Mucosa of stomach (tissue), 1 donor: ENCODE data around the gene PLET1.

Experiments
- H3K27me3 ChIP-seq: one replicate; pipeline ENCODE4 v1.7.0; 2013; ENCODE audit warnings: mild to moderate bottlenecking, low read length; ENCODE audit not compliant: control insufficient read depth, insufficient read depth
- H3K36me3 ChIP-seq: one replicate; pipeline ENCODE4 v1.7.0; 2013; ENCODE audit warnings: low read length; ENCODE audit not compliant: control insufficient read depth, insufficient read depth
- H3K4me1 ChIP-seq: one replicate; pipeline ENCODE4 v1.7.0; 2013; ENCODE audit warnings: mild to moderate bottlenecking, low read length; ENCODE audit not compliant: control insufficient read depth, insufficient read depth
- H3K4me3 ChIP-seq: one replicate; pipeline ENCODE4 v1.7.0; 2013; ENCODE audit warnings: low read length
- H3K9ac ChIP-seq: one replicate; pipeline ENCODE4 v1.7.0; 2013; ENCODE audit warnings: mild to moderate bottlenecking, low read length, moderate library complexity
- H3K9me3 ChIP-seq: one replicate; pipeline ENCODE4 v1.7.0; 2013; ENCODE audit warnings: mild to moderate bottlenecking, low read length, moderate library complexity; ENCODE audit not compliant: control insufficient read depth
- donor health status: Pancreatic carcinoma.

PLET1 gene

GRCh38 chr11:112294688-112295340 lies 34.2 kb upstream of the PLET1 start:
- Histone ChIP-seq H3K9ac (no peak overlapping the region), H3K27me3 (no peaks in the 10 kb centered on the region)

GRCh38 chr11:112293614-112294013 lies 33.0 kb upstream of the PLET1 start:
- Histone ChIP-seq H3K27me3 (no peaks in the 10 kb centered on the region), H3K4me3 (no peak overlapping the region), H3K9me3 (no peaks in the 10 kb centered on the region), H3K9ac (no peak overlapping the region), H3K36me3 (no peaks in the 10 kb centered on the region), H3K4me1 (peaks cover 26% of the 10 kb centered on the region)

More at GRCh38 chr11:112294688-112295340, 34.2 kb upstream of the PLET1 start:
- Histone ChIP-seq H3K36me3 (no peaks in the 10 kb centered on the region), H3K9me3 (no peaks in the 10 kb centered on the region), H3K4me1 (peaks cover 20% of the 10 kb centered on the region), H3K4me3 (no peak overlapping the region)

- Histone ChIP-seq H3K36me3 (no peaks in the 10 kb centered on the region), H3K4me1 (peaks cover 26% of the 10 kb centered on the region), H3K9me3 (no peaks in the 10 kb centered on the region), H3K4me3 (no peak overlapping the region), H3K27me3 (no peaks in the 10 kb centered on the region), H3K9ac (no peak overlapping the region)
Observed at GRCh38 chr11:112292785-112293407, 32.2 kb upstream of the PLET1 start.

GRCh38 chr11:112292188-112292587 lies 31.5 kb upstream of the PLET1 start:
- Histone ChIP-seq H3K4me3 (no peak overlapping the region), H3K36me3 (no peaks in the 10 kb centered on the region), H3K9me3 (no peaks in the 10 kb centered on the region), H3K9ac (no peak overlapping the region), H3K4me1 (peaks cover 26% of the 10 kb centered on the region), H3K27me3 (no peaks in the 10 kb centered on the region)

- H3K9me3 ChIP-seq, result no peaks in the 10 kb centered on the region
- H3K9ac ChIP-seq, result no peak overlapping the region
- no peaks in the 10 kb centered on the region for H3K27me3 ChIP-seq
- H3K4me1 ChIP-seq, result peaks cover 31% of the 10 kb centered on the region
- H3K36me3 ChIP-seq, result no peaks in the 10 kb centered on the region
- H3K4me3 ChIP-seq, result no peak overlapping the region
Observed at GRCh38 chr11:112291191-112291590, 30.5 kb upstream of the PLET1 start.

GRCh38 chr11:112290493-112290850 lies 29.8 kb upstream of the PLET1 start:
- Histone ChIP-seq H3K4me3 (peak overlapping the region; percentile 52), H3K9ac (peak overlapping the region; percentile 51), H3K27me3 (no peaks in the 10 kb centered on the region), H3K36me3 (no peaks in the 10 kb centered on the region), H3K4me1 (peaks cover 37% of the 10 kb centered on the region), H3K9me3 (no peaks in the 10 kb centered on the region)

- H3K4me1 ChIP-seq, result peaks cover 36% of the 10 kb centered on the region
- peak overlapping the region; percentile 52 for H3K4me3 ChIP-seq
- H3K36me3 ChIP-seq, result no peaks in the 10 kb centered on the region
- H3K27me3 ChIP-seq, result no peaks in the 10 kb centered on the region
- peak overlapping the region; percentile 64 for H3K9ac ChIP-seq
- no peaks in the 10 kb centered on the region for H3K9me3 ChIP-seq
Observed at GRCh38 chr11:112289588-112290492, 29.2 kb upstream of the PLET1 start.

GRCh38 chr11:112288021-112288420 lies 27.4 kb upstream of the PLET1 start:
- Histone ChIP-seq H3K9me3 (no peaks in the 10 kb centered on the region), H3K4me1 (peaks cover 27% of the 10 kb centered on the region), H3K9ac (no peak overlapping the region), H3K4me3 (no peak overlapping the region), H3K27me3 (no peaks in the 10 kb centered on the region), H3K36me3 (no peaks in the 10 kb centered on the region)

GRCh38 chr11:112285841-112286311 lies 25.2 kb upstream of the PLET1 start:
- Histone ChIP-seq H3K4me1 (peaks cover 24% of the 10 kb centered on the region), H3K36me3 (no peaks in the 10 kb centered on the region), H3K9ac (no peak overlapping the region), H3K4me3 (no peak overlapping the region), H3K27me3 (no peaks in the 10 kb centered on the region), H3K9me3 (no peaks in the 10 kb centered on the region)

GRCh38 chr11:112281726-112282125 lies 21.1 kb upstream of the PLET1 start:
- Histone ChIP-seq H3K9ac (no peak overlapping the region), H3K4me3 (no peak overlapping the region), H3K36me3 (no peaks in the 10 kb centered on the region), H3K27me3 (no peaks in the 10 kb centered on the region), H3K4me1 (peaks cover 11% of the 10 kb centered on the region), H3K9me3 (no peaks in the 10 kb centered on the region)

- Histone ChIP-seq H3K4me1 (no peaks in the 10 kb centered on the region), H3K36me3 (no peaks in the 10 kb centered on the region), H3K4me3 (peak overlapping the region; percentile 17), H3K9me3 (no peaks in the 10 kb centered on the region), H3K9ac (no peak overlapping the region), H3K27me3 (no peaks in the 10 kb centered on the region)
Observed at GRCh38 chr11:112280268-112281126, 19.8 kb upstream of the PLET1 start.
